SK-N-SH (cell line): ENCODE data around the gene CCR6. TPM values are rescaled to one million over a fixed set of nuclear protein-coding genes. Genes with fewer than 3 reads are reported as not detected.

Experiments
- CTCF ChIA-PET: fragments of 300-600, 350-600 bp; formaldehyde crosslinking; extraction: SDS; loops from one replicate; lab custom pipeline; 2021; lab: Yijun Ruan, JAX
- POLR2A ChIA-PET: fragments of 350-600 bp; sonication (Branson Sonifier 250); formaldehyde crosslinking; extraction: SDS; loops from one replicate; lab custom pipeline; 2020; ENCODE audit warnings: antibody characterized with exemption, inconsistent platforms; lab: Yijun Ruan, JAX
- DNase-seq: peaks from one replicate; pipeline ENCODE4 v3.0.0; 2012
- H2AFZ ChIP-seq: fragments of 200-600 bp; sonication (generic); 2 replicates; pipeline ENCODE4 v1.8.1; 2016; ENCODE audit warnings: antibody characterized with exemption, mild to moderate bottlenecking, low read depth
- H3F3A ChIP-seq: fragments of 200-600 bp; sonication (generic); replicated peaks from 2 replicates; pipeline ENCODE3; 2016; ENCODE audit warnings: antibody characterized with exemption, mild to moderate bottlenecking; ENCODE audit not compliant: insufficient read depth
- H3K27ac ChIP-seq, 2 experiments: fragments of 200-500 bp in 1 of 2; fragments of 200-600 bp in 1 of 2; sonication (Bioruptor generic) in 1 of 2; sonication (generic), shearing (Covaris generic) in 1 of 2; 2 replicates each; pipeline versions ENCODE4 v1.5.1 to v1.6.1; 2014 to 2016; ENCODE audit warnings: low read depth in 2 of 2, inconsistent platforms in 1 of 2, low read length in 1 of 2, mild to moderate bottlenecking in 1 of 2, mixed read lengths in 1 of 2
- H3K27me3 ChIP-seq: fragments of 200-600 bp; sonication (generic), shearing (Covaris generic); 2 replicates; pipeline ENCODE4 v1.6.1; 2016; ENCODE audit warnings: mixed run types; ENCODE audit not compliant: insufficient read depth
- H3K36me3 ChIP-seq, 2 experiments: fragments of 200-500 bp in 1 of 2; fragments of 200-600 bp in 1 of 2; sonication (Bioruptor generic) in 1 of 2; sonication (generic) in 1 of 2; replicated peaks in 1 of 2; 2 replicates each; pipeline versions ENCODE3 to v1.5.1; 2014 to 2016; ENCODE audit warnings: low read length in 1 of 2, mild to moderate bottlenecking in 1 of 2; ENCODE audit not compliant: insufficient read depth in 2 of 2, control insufficient read depth in 1 of 2
- H3K4me1 ChIP-seq, 2 experiments: fragments of 200-500 bp in 1 of 2; fragments of 200-600 bp in 1 of 2; sonication (Bioruptor generic) in 1 of 2; sonication (generic), shearing (Covaris generic) in 1 of 2; 2 replicates each; pipeline versions ENCODE4 v1.5.1 to v1.6.1; 2014 to 2016; ENCODE audit warnings: low read depth in 1 of 2, low read length in 1 of 2, mixed run types in 1 of 2; ENCODE audit not compliant: insufficient read depth in 2 of 2, control insufficient read depth in 1 of 2
- H3K4me2 ChIP-seq: fragments of 200-600 bp; sonication (generic), shearing (Covaris generic); 2 replicates; pipeline ENCODE4 v1.6.1; 2017; ENCODE audit warnings: mixed run types
- H3K4me3 ChIP-seq, 2 experiments: fragments of 200-500 bp in 1 of 2; fragments of 200-600 bp in 1 of 2; sonication (Bioruptor generic) in 1 of 2; sonication (generic), shearing (Covaris generic) in 1 of 2; 2 replicates each; pipeline versions ENCODE4 v1.5.1 to v1.8.1; 2014 to 2016; ENCODE audit warnings: low read depth in 2 of 2, inconsistent platforms in 1 of 2, low read length in 1 of 2, mild to moderate bottlenecking in 1 of 2, mixed read lengths in 1 of 2, moderate library complexity in 1 of 2
- H3K79me2 ChIP-seq: fragments of 200-600 bp; sonication (generic); 2 replicates; pipeline ENCODE4 v1.8.1; 2017; ENCODE audit warnings: mild to moderate bottlenecking; ENCODE audit not compliant: insufficient read depth
- H3K9ac ChIP-seq: fragments of 200-600 bp; sonication (generic); 2 replicates; pipeline ENCODE4 v1.6.1; 2017; ENCODE audit warnings: mixed run types
- H3K9me2 ChIP-seq: fragments of 200-600 bp; sonication (generic); 2 replicates; pipeline ENCODE4 v1.6.1; 2017; ENCODE audit warnings: mixed run types
- H3K9me3 ChIP-seq: fragments of 200-600 bp; sonication (generic); 2 replicates; pipeline ENCODE4 v1.6.1; 2017; ENCODE audit warnings: mixed run types, mild to moderate bottlenecking, moderate library complexity
- H4K20me1 ChIP-seq: fragments of 200-600 bp; sonication (generic); 2 replicates; pipeline ENCODE4 v1.6.1; 2017; ENCODE audit warnings: mild to moderate bottlenecking, mixed run types; ENCODE audit not compliant: insufficient read depth
- EP300 ChIP-seq, 2 experiments: IDR thresholded peaks; 2 replicates each; pipeline versions ENCODE4 v1.4.0 to v1.6.1; 2012; ENCODE audit warnings: borderline replicate concordance in 1 of 2, low read depth in 1 of 2, low read length in 1 of 2
- EZH2phosphoT487 ChIP-seq: fragments of 200-600 bp; sonication (generic); IDR thresholded peaks from 2 replicates; pipeline ENCODE4 v1.6.1; 2017; ENCODE audit warnings: low read depth, mixed run types, mild to moderate bottlenecking, antibody characterized with exemption, moderate library complexity, borderline replicate concordance
- FOSL2 ChIP-seq: IDR thresholded peaks from 2 replicates; pipeline ENCODE4 v1.4.0; 2012; ENCODE audit warnings: low read depth, mild to moderate bottlenecking, moderate library complexity, borderline replicate concordance
- FOXJ3 ChIP-seq: sonication (generic); formaldehyde crosslinking; IDR thresholded peaks from 2 replicates; pipeline ENCODE4 v1.5.1; 2020; ENCODE audit warnings: mild to moderate bottlenecking, missing genetic modification reagents
- GABPA ChIP-seq: IDR thresholded peaks from 2 replicates; pipeline ENCODE4 v1.4.0; 2012; ENCODE audit warnings: low read depth, mild to moderate bottlenecking
- GATA2 ChIP-seq: sonication (generic); formaldehyde crosslinking; IDR thresholded peaks from 2 replicates; pipeline ENCODE4 v1.5.0; 2020; ENCODE audit warnings: mild to moderate bottlenecking, missing genetic modification reagents
- JUND ChIP-seq: IDR thresholded peaks from 2 replicates; pipeline ENCODE4 v1.4.0; 2012
- MEF2A ChIP-seq: IDR thresholded peaks from 2 replicates; pipeline ENCODE4 v1.4.0; 2012; ENCODE audit warnings: low read depth, borderline replicate concordance
- RAD21 ChIP-seq: IDR thresholded peaks from 2 replicates; pipeline ENCODE4 v1.6.1; 2012; ENCODE audit warnings: mild to moderate bottlenecking, low read length
- RFX5 ChIP-seq: IDR thresholded peaks from 2 replicates; pipeline ENCODE4 v1.6.1; 2012; ENCODE audit warnings: mild to moderate bottlenecking, improper control_type of control experiment, low read length
- RXRA ChIP-seq: IDR thresholded peaks from 2 replicates; pipeline ENCODE4 v1.4.0; 2012; ENCODE audit warnings: low read depth, mild to moderate bottlenecking, borderline replicate concordance
- TAF1 ChIP-seq: IDR thresholded peaks from 2 replicates; pipeline ENCODE4 v1.6.1; 2012; ENCODE audit warnings: low read depth, mild to moderate bottlenecking, low read length, moderate library complexity, borderline replicate concordance
- TCF12 ChIP-seq: IDR thresholded peaks from 2 replicates; pipeline ENCODE4 v1.4.0; 2012
- YY1 ChIP-seq: IDR thresholded peaks from 2 replicates; pipeline ENCODE4 v1.4.0; 2012; ENCODE audit warnings: low read depth, mild to moderate bottlenecking
- WGBS: methylation state at CpG from one replicate; pipeline ENCODE4 v1.1.6; 2017; ENCODE audit warnings: low lambda C conversion rate; 5-methylcytosine and 5-hydroxymethylcytosine counted together
- polyA plus RNA-seq, 3 experiments: library from polyadenylated mRNA; depleted of rRNA; stranded (reverse); fragments of >200 nt; gene quantifications; 2 replicates each; pipeline ENCODE4 v1.2.3, GENCODE V29; 2012
- TF ChIP-seq, protein P1 (sequence below): fragments of 150-350 bp; IDR thresholded peaks from 2 replicates; pipeline ENCODE4 v1.6.1; 2017; ENCODE audit warnings: antibody characterized with exemption, low read length, low read depth, borderline replicate concordance
- TF ChIP-seq, protein P2 (sequence below): IDR thresholded peaks from 2 replicates; pipeline ENCODE4 v1.6.1; 2012; ENCODE audit warnings: mild to moderate bottlenecking, low read depth, low read length, moderate library complexity
- TF ChIP-seq, protein P3 (sequence below): IDR thresholded peaks from 2 replicates; pipeline ENCODE4 v1.4.0; 2012; ENCODE audit warnings: low read depth, borderline replicate concordance
- TF ChIP-seq, protein P4 (sequence below): IDR thresholded peaks from 2 replicates; pipeline ENCODE4 v1.4.0; 2012; ENCODE audit warnings: low read depth, borderline replicate concordance
- TF ChIP-seq, protein P5 (sequence below): fragments of 200-600 bp; sonication (generic); IDR thresholded peaks from 2 replicates; pipeline ENCODE4 v1.6.1; 2017; ENCODE audit warnings: antibody characterized with exemption, mild to moderate bottlenecking, moderate library complexity
- TF ChIP-seq, protein P6 (sequence below): fragments of 150-350 bp; IDR thresholded peaks from 2 replicates; pipeline ENCODE4 v1.6.1; 2016; ENCODE audit warnings: mild to moderate bottlenecking, low read depth, low read length

Gene CCR6
- polyA plus RNA-seq, 1 of the 3 experiments (the other 2 are of a cell fraction), result not detected

DNA sequence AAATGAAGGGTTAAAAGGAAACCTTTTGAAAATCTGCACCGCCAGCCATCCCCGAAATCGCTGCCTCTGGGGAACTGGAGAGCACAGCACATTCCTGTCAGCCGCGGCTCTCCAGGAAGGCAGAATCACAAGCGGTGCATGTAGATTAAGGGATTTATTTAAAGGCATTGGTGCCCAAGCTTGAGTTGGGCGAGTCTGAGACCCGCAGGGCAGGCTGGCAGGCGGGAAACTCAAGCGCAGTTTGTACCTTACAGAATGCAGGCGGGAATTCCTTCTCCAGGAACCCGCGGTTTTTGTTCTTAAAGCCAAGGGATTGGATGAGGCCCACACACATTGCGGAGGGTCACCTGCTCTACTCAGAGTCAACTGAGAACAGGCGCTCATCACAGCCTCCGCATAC, 24.1 kb downstream of the CCR6 start:
- WGBS, result 72% methylated on average over 12 of the region's 16 CpGs
- no peaks in the 10 kb centered on the region for H4K20me1 ChIP-seq
- POLR2A ChIA-PET, result no interaction called here

DNA sequence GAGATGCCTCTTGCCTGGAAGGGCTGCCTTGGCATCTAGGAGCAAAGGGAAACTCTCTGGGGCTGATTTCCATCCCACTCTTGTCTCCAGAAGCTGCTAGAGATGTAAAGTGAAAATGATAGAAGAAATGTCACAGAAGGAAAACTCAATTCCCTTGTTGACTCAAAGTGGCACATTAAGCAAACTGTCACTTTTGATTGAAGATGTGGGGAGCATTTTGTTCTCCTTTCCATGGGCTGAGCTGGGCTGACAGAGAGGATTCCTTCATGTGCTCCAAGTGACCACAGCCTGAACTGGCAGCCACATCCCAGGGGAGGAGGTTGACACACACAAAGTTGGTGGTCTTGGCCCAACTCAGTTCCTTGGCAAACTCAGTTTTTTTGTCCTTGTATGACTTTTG, 25.1 kb downstream of the CCR6 start:
- Histone ChIP-seq H2AFZ (no peak overlapping the region), H3K79me2 (no peaks in the 10 kb centered on the region), H3K4me3 (no peak overlapping the region), H3K36me3 (no peaks in the 10 kb centered on the region), H3K9me3 (no peaks in the 10 kb centered on the region), H3K4me1 (no peaks in the 10 kb centered on the region), H3K4me2 (no peak overlapping the region), H3K27ac (no peak overlapping the region), H3F3A (peaks cover under 1% of the 10 kb centered on the region), H4K20me1 (no peaks in the 10 kb centered on the region), H3K9ac (no peak overlapping the region), H3K27me3 (no peaks in the 10 kb centered on the region), H3K9me2 (no peaks in the 10 kb centered on the region)
- ChIA-PET CTCF (interaction anchor here (1.2 to 2.2 kb wide), 3 partner anchors 14 to 373 kb away, joined by 3 to 10 read pairs (median 5); no protein-coding TSS in a partner anchor), POLR2A (no interaction called here)
- DNase-seq, result no peak
- TF ChIP-seq, protein P1, sequence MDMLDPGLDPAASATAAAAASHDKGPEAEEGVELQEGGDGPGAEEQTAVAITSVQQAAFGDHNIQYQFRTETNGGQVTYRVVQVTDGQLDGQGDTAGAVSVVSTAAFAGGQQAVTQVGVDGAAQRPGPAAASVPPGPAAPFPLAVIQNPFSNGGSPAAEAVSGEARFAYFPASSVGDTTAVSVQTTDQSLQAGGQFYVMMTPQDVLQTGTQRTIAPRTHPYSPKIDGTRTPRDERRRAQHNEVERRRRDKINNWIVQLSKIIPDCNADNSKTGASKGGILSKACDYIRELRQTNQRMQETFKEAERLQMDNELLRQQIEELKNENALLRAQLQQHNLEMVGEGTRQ, result no peak
- TF ChIP-seq TAF1 (no peak), YY1 (no peak), FOXJ3 (CRISPR knock-in tag) (no peak), GATA2 (CRISPR knock-in tag) (no peak)
- TF ChIP-seq, protein P2, sequence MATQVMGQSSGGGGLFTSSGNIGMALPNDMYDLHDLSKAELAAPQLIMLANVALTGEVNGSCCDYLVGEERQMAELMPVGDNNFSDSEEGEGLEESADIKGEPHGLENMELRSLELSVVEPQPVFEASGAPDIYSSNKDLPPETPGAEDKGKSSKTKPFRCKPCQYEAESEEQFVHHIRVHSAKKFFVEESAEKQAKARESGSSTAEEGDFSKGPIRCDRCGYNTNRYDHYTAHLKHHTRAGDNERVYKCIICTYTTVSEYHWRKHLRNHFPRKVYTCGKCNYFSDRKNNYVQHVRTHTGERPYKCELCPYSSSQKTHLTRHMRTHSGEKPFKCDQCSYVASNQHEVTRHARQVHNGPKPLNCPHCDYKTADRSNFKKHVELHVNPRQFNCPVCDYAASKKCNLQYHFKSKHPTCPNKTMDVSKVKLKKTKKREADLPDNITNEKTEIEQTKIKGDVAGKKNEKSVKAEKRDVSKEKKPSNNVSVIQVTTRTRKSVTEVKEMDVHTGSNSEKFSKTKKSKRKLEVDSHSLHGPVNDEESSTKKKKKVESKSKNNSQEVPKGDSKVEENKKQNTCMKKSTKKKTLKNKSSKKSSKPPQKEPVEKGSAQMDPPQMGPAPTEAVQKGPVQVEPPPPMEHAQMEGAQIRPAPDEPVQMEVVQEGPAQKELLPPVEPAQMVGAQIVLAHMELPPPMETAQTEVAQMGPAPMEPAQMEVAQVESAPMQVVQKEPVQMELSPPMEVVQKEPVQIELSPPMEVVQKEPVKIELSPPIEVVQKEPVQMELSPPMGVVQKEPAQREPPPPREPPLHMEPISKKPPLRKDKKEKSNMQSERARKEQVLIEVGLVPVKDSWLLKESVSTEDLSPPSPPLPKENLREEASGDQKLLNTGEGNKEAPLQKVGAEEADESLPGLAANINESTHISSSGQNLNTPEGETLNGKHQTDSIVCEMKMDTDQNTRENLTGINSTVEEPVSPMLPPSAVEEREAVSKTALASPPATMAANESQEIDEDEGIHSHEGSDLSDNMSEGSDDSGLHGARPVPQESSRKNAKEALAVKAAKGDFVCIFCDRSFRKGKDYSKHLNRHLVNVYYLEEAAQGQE, result no peak
- TF ChIP-seq, protein P3, sequence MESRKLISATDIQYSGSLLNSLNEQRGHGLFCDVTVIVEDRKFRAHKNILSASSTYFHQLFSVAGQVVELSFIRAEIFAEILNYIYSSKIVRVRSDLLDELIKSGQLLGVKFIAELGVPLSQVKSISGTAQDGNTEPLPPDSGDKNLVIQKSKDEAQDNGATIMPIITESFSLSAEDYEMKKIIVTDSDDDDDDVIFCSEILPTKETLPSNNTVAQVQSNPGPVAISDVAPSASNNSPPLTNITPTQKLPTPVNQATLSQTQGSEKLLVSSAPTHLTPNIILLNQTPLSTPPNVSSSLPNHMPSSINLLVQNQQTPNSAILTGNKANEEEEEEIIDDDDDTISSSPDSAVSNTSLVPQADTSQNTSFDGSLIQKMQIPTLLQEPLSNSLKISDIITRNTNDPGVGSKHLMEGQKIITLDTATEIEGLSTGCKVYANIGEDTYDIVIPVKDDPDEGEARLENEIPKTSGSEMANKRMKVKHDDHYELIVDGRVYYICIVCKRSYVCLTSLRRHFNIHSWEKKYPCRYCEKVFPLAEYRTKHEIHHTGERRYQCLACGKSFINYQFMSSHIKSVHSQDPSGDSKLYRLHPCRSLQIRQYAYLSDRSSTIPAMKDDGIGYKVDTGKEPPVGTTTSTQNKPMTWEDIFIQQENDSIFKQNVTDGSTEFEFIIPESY, result no peak

More for the DNA sequence above, 24.1 kb downstream of the CCR6 start:
- Histone ChIP-seq H3F3A (no peaks in the 10 kb centered on the region), H3K9me3 (no peaks in the 10 kb centered on the region), H3K4me2 (no peak overlapping the region), H2AFZ (no peak overlapping the region), H3K9ac (no peak overlapping the region), H3K79me2 (no peaks in the 10 kb centered on the region), H3K9me2 (no peaks in the 10 kb centered on the region), H3K27ac (no peak overlapping the region), H3K4me1 (peaks cover 0 to 1% of the 10 kb centered on the region in 2 experiments; a peak in 1 of 4 replicates), H3K27me3 (no peaks in the 10 kb centered on the region), H3K36me3 (no peaks in the 10 kb centered on the region), H3K4me3 (no peak overlapping the region)
- no peak for TF ChIP-seq EP300 (IDR thresholded peaks at IDR 0.05; ENCODE audit: borderline replicate concordance in 1 of 2, low read depth in 1 of 2, low read length in 1 of 2)
- TF ChIP-seq, protein P4, sequence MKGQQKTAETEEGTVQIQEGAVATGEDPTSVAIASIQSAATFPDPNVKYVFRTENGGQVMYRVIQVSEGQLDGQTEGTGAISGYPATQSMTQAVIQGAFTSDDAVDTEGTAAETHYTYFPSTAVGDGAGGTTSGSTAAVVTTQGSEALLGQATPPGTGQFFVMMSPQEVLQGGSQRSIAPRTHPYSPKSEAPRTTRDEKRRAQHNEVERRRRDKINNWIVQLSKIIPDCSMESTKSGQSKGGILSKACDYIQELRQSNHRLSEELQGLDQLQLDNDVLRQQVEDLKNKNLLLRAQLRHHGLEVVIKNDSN, result no peak
- no peak for TF ChIP-seq RFX5
- TF ChIP-seq, protein P5, sequence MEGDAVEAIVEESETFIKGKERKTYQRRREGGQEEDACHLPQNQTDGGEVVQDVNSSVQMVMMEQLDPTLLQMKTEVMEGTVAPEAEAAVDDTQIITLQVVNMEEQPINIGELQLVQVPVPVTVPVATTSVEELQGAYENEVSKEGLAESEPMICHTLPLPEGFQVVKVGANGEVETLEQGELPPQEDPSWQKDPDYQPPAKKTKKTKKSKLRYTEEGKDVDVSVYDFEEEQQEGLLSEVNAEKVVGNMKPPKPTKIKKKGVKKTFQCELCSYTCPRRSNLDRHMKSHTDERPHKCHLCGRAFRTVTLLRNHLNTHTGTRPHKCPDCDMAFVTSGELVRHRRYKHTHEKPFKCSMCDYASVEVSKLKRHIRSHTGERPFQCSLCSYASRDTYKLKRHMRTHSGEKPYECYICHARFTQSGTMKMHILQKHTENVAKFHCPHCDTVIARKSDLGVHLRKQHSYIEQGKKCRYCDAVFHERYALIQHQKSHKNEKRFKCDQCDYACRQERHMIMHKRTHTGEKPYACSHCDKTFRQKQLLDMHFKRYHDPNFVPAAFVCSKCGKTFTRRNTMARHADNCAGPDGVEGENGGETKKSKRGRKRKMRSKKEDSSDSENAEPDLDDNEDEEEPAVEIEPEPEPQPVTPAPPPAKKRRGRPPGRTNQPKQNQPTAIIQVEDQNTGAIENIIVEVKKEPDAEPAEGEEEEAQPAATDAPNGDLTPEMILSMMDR, result no peak
- TF ChIP-seq RAD21, result no peak
- TF ChIP-seq RXRA, result no peak
- TF ChIP-seq, protein P6, sequence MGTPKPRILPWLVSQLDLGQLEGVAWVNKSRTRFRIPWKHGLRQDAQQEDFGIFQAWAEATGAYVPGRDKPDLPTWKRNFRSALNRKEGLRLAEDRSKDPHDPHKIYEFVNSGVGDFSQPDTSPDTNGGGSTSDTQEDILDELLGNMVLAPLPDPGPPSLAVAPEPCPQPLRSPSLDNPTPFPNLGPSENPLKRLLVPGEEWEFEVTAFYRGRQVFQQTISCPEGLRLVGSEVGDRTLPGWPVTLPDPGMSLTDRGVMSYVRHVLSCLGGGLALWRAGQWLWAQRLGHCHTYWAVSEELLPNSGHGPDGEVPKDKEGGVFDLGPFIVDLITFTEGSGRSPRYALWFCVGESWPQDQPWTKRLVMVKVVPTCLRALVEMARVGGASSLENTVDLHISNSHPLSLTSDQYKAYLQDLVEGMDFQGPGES, result no peak
- TF ChIP-seq FOSL2, result no peak
- no peak for TF ChIP-seq JUND
- no peak for TF ChIP-seq MEF2A
- no peak for TF ChIP-seq EZH2phosphoT487
- TF ChIP-seq GABPA, result no peak
- TF ChIP-seq TCF12, result no peak
- CTCF ChIA-PET, result interaction anchor here (0.6 to 2.2 kb wide), 4 partner anchors 9 to 372 kb away, joined by 3 to 10 read pairs (median 4); no protein-coding TSS in a partner anchor
- DNase-seq, result no peak
